PFSK-1 (cell line): ENCODE measurements around the gene ZNF431.

ENCODE experiments used
- FOXP2 ChIP-seq: optimal IDR thresholded peaks from 2 replicates; pipeline ENCODE3; 2011; ENCODE audit warnings: borderline replicate concordance, control low read depth, inconsistent platforms; ENCODE audit not compliant: insufficient read depth; ENCODE audit errors: extremely low read length, extremely low read depth
- POLR2AphosphoS5 ChIP-seq: IDR thresholded peaks from 2 replicates; pipeline ENCODE4 v1.6.1; 2012; ENCODE audit warnings: low read depth, mild to moderate bottlenecking, control low read depth, low read length, moderate library complexity
- REST ChIP-seq, 2 experiments: IDR thresholded peaks; 2 replicates each; pipeline versions ENCODE4 v1.6.1 to v1.8.0; 2011 to 2012; ENCODE audit warnings: low read depth in 2 of 2, low read length in 2 of 2, control low read depth in 1 of 2, inconsistent platforms in 1 of 2, mild to moderate bottlenecking in 1 of 2, moderate library complexity in 1 of 2; ENCODE audit not compliant: insufficient read depth in 1 of 2
- SIN3A ChIP-seq: IDR thresholded peaks from 2 replicates; pipeline ENCODE4 v1.6.1; 2012; ENCODE audit warnings: mild to moderate bottlenecking, low read length, moderate library complexity, borderline replicate concordance; ENCODE audit not compliant: insufficient read depth
- TAF1 ChIP-seq: IDR thresholded peaks from 2 replicates; pipeline ENCODE4 v1.6.1; 2012; ENCODE audit warnings: low read length, control low read depth, borderline replicate concordance; ENCODE audit not compliant: insufficient read depth

ZNF431 gene

GRCh38 chr19:21101521-21102242, 40.2 kb upstream of the ZNF431 start:
- no peak for TF ChIP-seq TAF1
- no peak for TF ChIP-seq FOXP2
- no peak for TF ChIP-seq POLR2AphosphoS5
- no peak for TF ChIP-seq SIN3A
- TF ChIP-seq REST (IDR thresholded peaks at IDR 0.05; ENCODE audit: insufficient read depth in 1 of 2, low read depth in 2 of 2, low read length in 2 of 2): no peak

DNA sequence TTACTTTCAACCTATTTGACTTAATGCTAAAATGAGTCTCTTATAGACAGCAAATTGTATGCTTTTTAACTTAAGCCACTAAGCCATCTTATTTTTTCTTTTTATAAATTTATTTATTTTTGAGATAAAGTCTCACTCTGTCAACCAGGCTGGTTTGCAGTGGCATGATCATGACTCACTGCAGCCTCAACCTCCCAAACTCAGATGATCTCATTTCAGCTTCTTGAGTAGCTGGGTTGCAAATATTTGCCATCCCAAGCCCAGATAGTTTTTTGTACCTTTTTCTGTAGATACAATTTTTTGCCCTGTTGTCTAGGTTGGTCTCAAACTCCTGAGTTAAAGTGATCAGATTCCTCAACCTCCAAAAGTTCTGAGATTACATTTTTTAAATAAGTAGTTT, 32.7 kb upstream of the ZNF431 start:
- TF ChIP-seq POLR2AphosphoS5: no peak
- TF ChIP-seq SIN3A: no peak
- TF ChIP-seq FOXP2: no peak
- TF ChIP-seq REST (IDR thresholded peaks at IDR 0.05; ENCODE audit: insufficient read depth in 1 of 2, low read depth in 2 of 2, low read length in 2 of 2): no peak
- TF ChIP-seq TAF1: no peak

DNA sequence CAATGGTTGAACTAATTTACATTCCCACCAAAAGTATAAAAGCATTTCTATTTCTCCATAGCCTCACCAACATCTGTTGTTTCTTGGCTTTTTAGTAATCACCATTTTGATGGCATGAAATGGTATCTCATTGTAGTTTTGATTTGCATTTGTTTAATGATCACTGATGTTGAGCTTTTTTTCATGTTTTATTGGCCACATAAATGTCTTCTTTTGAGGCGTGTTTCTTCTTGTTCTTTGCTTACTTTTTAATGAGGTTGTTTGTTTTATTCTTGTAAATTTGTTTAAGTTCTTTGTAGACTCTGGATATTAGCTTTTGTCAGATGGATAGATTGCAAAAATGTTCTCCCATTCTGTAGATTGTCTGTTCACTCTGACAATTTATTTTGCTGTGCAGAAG, 31.7 kb upstream of the ZNF431 start:
- TF ChIP-seq REST (IDR thresholded peaks at IDR 0.05; ENCODE audit: insufficient read depth in 1 of 2, low read depth in 2 of 2, low read length in 2 of 2) (no peak), POLR2AphosphoS5 (no peak), SIN3A (no peak), FOXP2 (no peak), TAF1 (no peak)

DNA sequence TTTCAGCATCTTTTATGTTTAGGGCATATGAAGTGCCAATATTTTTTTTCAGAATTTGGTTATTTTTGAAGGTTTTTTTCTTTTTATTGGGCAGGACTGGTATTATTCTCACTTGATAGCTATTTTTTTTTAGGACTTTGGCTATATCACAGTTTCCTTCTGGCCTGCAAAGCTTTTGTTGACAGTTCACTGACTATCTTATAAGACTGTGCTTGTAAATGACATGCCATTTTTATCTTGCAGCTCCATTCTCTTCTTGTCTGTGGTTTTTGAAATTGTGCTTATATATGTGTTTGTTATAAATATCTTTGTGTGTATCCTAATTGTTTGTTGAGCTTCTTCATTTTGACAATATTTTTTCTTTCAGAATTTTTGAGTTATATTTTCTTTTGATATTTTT, 26.4 kb upstream of the ZNF431 start:
- TF ChIP-seq FOXP2 (no peak), POLR2AphosphoS5 (no peak), REST (IDR thresholded peaks at IDR 0.05; ENCODE audit: insufficient read depth in 1 of 2, low read depth in 2 of 2, low read length in 2 of 2) (no peak), TAF1 (no peak), SIN3A (no peak)
